WERI-Rb-1 (cell line): ENCODE measurements around the gene TM9SF3.

Source experiments
- DNase-seq: peaks from one replicate; pipeline ENCODE4 v3.0.0-alpha.2; 2020
- H3K27ac ChIP-seq: fragments of 250-450 bp; sonication (Bioruptor Pico); 2 replicates; pipeline ENCODE4 v1.5.1; 2020; ENCODE audit warnings: mild to moderate bottlenecking, moderate library complexity
- H3K27me3 ChIP-seq: fragments of 250-450 bp; sonication (Bioruptor Pico); 2 replicates; pipeline ENCODE4 v1.5.1; 2021; ENCODE audit warnings: mild to moderate bottlenecking, low read depth, moderate library complexity; ENCODE audit not compliant: insufficient read depth, severe bottlenecking
- H3K36me3 ChIP-seq: fragments of 250-450 bp; sonication (Bioruptor Pico); 2 replicates; pipeline ENCODE4 v1.5.1; 2020; ENCODE audit warnings: mild to moderate bottlenecking, moderate library complexity
- H3K4me3 ChIP-seq: 2 replicates; pipeline ENCODE4 v1.5.1; 2011; ENCODE audit warnings: low read depth, mild to moderate bottlenecking, control low read depth, low read length
- H3K9me3 ChIP-seq: fragments of 250-450 bp; sonication (Bioruptor Pico); 2 replicates; pipeline ENCODE4 v1.5.1; 2021; ENCODE audit warnings: mild to moderate bottlenecking, moderate library complexity; ENCODE audit not compliant: severe bottlenecking
- CTCF ChIP-seq: IDR thresholded peaks from 2 replicates; pipeline ENCODE4 v1.5.1; 2011; ENCODE audit warnings: low read depth, mild to moderate bottlenecking, control low read depth, inconsistent platforms, low read length

Gene TM9SF3

DNA sequence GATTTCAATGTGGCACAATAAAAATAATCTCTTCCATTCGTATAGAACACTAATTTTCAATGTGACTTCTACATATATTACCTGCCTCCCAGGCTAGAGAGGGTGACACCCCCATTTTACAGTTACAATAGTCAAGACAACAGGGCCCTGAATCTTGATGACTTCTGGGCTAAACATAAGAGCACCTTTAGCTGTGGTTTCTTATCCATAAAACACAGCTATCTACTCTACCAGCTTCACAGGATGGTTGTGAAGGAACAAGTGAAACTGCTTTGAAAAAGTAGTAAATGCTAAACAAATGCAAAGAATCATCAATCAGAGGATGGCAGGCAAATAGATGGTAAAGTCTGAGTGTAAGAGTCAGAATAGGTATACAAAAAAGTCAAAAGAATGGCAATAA lies 69.5 kb downstream of the TM9SF3 start:
- Histone ChIP-seq H3K27me3 (no peaks in the 10 kb centered on the region), H3K36me3 (peaks cover 14% of the 10 kb centered on the region), H3K27ac (no peak overlapping the region), H3K9me3 (no peaks in the 10 kb centered on the region), H3K4me3 (no peak overlapping the region)
- TF ChIP-seq CTCF: no peak
- no peak for DNase-seq

GRCh38 chr10:96516337-96516736 lies 70.5 kb downstream of the TM9SF3 start:
- no peaks in the 10 kb centered on the region for H3K27me3 ChIP-seq
- H3K27ac ChIP-seq: no peak overlapping the region
- H3K9me3 ChIP-seq: no peaks in the 10 kb centered on the region
- peaks cover 8% of the 10 kb centered on the region for H3K36me3 ChIP-seq
- H3K4me3 ChIP-seq: no peak overlapping the region
- TF ChIP-seq CTCF: no peak
- no peak for DNase-seq

- Histone ChIP-seq H3K4me3 (peak within 1 kb of the TSS; percentile 59), H3K27ac (no peak within 1 kb of the TSS), H3K9me3 (no peaks in the 10 kb centered on the region), H3K36me3 (no peaks in the 10 kb centered on the region), H3K27me3 (no peaks in the 10 kb centered on the region)
- peak; percentile 82 for TF ChIP-seq CTCF
- DNase-seq: peak; percentile 95
These were observed 72.9 kb downstream of the TM9SF3 start, which contains the start of gene TLL2 for GRCh38 chr10:96513698-96514561. TLL2 (minus strand) TSS chr10:96513926; CDS start chr10:96513685, 241 bp downstream.

GRCh38 chr10:96513305-96513697 lies 73.5 kb downstream of the TM9SF3 start:
- Histone ChIP-seq H3K27me3 (no peaks in the 10 kb centered on the region), H3K27ac (no peak overlapping the region), H3K9me3 (no peaks in the 10 kb centered on the region), H3K36me3 (no peaks in the 10 kb centered on the region), H3K4me3 (peak overlapping the region; percentile 59)
- DNase-seq: no peak
- TF ChIP-seq CTCF: no peak

- H3K36me3 ChIP-seq: no peaks in the 10 kb centered on the region
- no peaks in the 10 kb centered on the region for H3K27me3 ChIP-seq
- no peak overlapping the region for H3K27ac ChIP-seq
- no peaks in the 10 kb centered on the region for H3K9me3 ChIP-seq
- TF ChIP-seq CTCF: no peak
- DNase-seq: peak; percentile 52
- H3K4me3 ChIP-seq: peak overlapping the region; percentile 59
These were observed 74.1 kb downstream of the TM9SF3 start for GRCh38 chr10:96512524-96513304.
